Heart right ventricle (tissue), 16 donors: Measurements from ENCODE around the gene NRIP1. TPM values are rescaled to one million over a fixed set of nuclear protein-coding genes. Genes with fewer than 3 reads are reported as not detected.
"Not testable (repeated sequence)": the region's sequence is repeated elsewhere in the genome, so short reads cannot be mapped to it uniquely, and the experiment has no call there.

ENCODE experiments used
- ATAC-seq, 8 donors: fragments of 200-7000 bp; cut with Tn5 transposase; one replicate each; pipeline ENCODE4 v1.9.1; 2020; ENCODE audit warnings: mild to moderate bottlenecking in 8 of 8, moderate library complexity in 8 of 8, moderate number of reproducible peaks in 1 of 8
- DNase-seq, 2 donors: peaks; one replicate each; pipeline ENCODE4 v3.0.0-alpha.2; 2020
- H3K27ac ChIP-seq, 10 donors: fragments of 200-600 bp; sonication (generic) in 2 of 10; one replicate each; pipeline versions ENCODE4 v1.5.0 to v1.8.0; 2020 to 2022; ENCODE audit warnings: mild to moderate bottlenecking in 3 of 10
- H3K27me3 ChIP-seq, 7 donors: fragments of 200-600 bp; one replicate each; pipeline ENCODE4 v1.8.0; 2021 to 2022; ENCODE audit warnings: mild to moderate bottlenecking in 2 of 7
- H3K36me3 ChIP-seq, 9 donors: fragments of 200-600 bp; sonication (generic) in 1 of 9; one replicate each; pipeline versions ENCODE4 v1.5.0 to v1.8.0; 2020 to 2022; ENCODE audit warnings: mild to moderate bottlenecking in 2 of 9
- H3K4me1 ChIP-seq, 9 donors: fragments of 200-600 bp; sonication (generic) in 1 of 9; one replicate each; pipeline versions ENCODE4 v1.5.0 to v1.8.0; 2020 to 2022; ENCODE audit warnings: mild to moderate bottlenecking in 4 of 9
- H3K4me3 ChIP-seq, 10 donors: fragments of 200-600 bp; sonication (generic) in 2 of 10; one replicate each; pipeline versions ENCODE4 v1.5.0 to v1.8.0; 2020 to 2022; ENCODE audit warnings: mild to moderate bottlenecking in 7 of 10, moderate library complexity in 2 of 10
- H3K9me3 ChIP-seq, 11 donors: fragments of 200-600 bp in 10 of 11; sonication (generic) in 2 of 11; one replicate each; pipeline versions ENCODE4 v1.5.0 to v1.8.0; 2013 to 2022; ENCODE audit warnings: mild to moderate bottlenecking in 2 of 11, control low read depth in 1 of 11, moderate library complexity in 1 of 11
- WGBS, 2 donors: extraction: QIAGEN DNeasy Blood & Tissue Kit; methylation state at CpG; one replicate each; pipeline ENCODE4 v1.1.7; 2013; ENCODE audit warnings: inconsistent platforms in 1 of 2; 5-methylcytosine and 5-hydroxymethylcytosine counted together
- intact Hi-C, 10 donors: fragments of 100-400 bp; cut with DNase I; formaldehyde crosslinking; loops; one replicate each; pipeline versions ENCODE4 v1.11.1 to v1.14.2; 2022
- polyA plus RNA-seq, 2 donors: library from polyadenylated mRNA; stranded (reverse); fragments of 200-250 nt; gene quantifications; one replicate each; pipeline ENCODE4 v1.2.3, GENCODE V29; 2013
- total RNA-seq, 10 donors: library from RNA; stranded (reverse); fragmentation: NEBNext Ultra II Directional in 3 of 10; extraction: Animal tissue kit (Norgen Biotek cat#: 25700) in 3 of 10; gene quantifications; one replicate each; pipeline versions ENCODE4 v1.2.1 to v1.2.4, GENCODE V29; 2021 to 2023
- TF ChIP-seq, protein P1 (sequence below), 9 donors: fragments of 200-600 bp; sonication (generic) in 2 of 9; IDR thresholded peaks; one replicate each; pipeline versions ENCODE4 v1.5.0 to v1.8.0; 2021 to 2022; ENCODE audit warnings: antibody characterized with exemption in 9 of 9, mild to moderate bottlenecking in 5 of 9, moderate library complexity in 1 of 9
- donor health status: Arrhythmogenic right ventricular cardiomyopathy.
- donor health status: ischemic (EF 13 %, LVEDD 7.1; RV severe dilation, severe dysfunction).
- donor health status: healthy with polysubstance abuse.
- donor health status: DM: no; HTN: yes; CAD: no.
- donor health status: DM: no; HTN: no; CAD: no.
- donor health status: ischemic (EF 25% LVEDD 6.9; RV normal size, moderate dysfunction).
- donor health status: ischemic (EF 25% LVEDD 5.7; RV mildly dilated, moderate dysfunction).
- donor health status: healthy.
- donor health status: DM: yes; HTN: yes; CAD: no.
- donor health status: Ischemic cardiomyopathy.
- donor health status: ischemic (EF 35%, LVEDD 5.7; RV mildly dilated, moderate dysfunction).
- donor health status: nonischemic (EF 11% LVEDD 7.7; RV severe dilation, severe dysfunction).
- donor health status: DM: yes; HTN: yes; CAD: no.
- donor health status: PGD.
- donor health status: ischemic (EF 29% LVEDD 5.4; RV normal size, mild dysfunction).
- donor health status: nonischemic (EF 23%, LVEDD 6.1; RV moderate dilation, normal function).

Gene NRIP1
- total and polyA plus RNA-seq, 12 donors: 3.2 to 40.3 (median 17.4) TPM

DNA sequence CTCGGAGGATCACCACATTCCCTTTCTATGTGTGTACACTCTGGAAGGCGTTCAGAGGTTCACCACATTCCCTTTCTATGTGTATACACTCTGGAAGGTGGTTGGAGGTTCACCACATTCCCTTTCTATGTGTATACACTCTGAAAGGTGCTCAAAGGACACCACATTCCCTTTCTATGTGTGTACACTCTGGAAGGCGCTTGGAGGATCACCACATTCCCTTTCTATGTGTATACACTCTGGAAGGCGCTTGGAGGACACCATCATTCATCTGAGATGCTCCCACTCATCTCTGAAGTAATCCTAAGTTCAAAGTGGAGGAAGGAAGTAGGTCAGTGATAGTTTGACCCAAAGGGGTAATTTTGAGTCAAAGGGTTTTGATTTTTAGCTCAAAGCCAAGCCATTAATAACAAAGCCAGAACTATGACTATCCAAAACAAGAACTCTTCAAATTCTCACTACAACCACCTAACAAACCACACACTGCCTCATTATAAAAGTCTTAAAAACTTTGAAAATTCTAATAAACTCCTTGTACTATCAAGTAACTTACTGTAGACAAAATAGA lies 32.9 kb downstream of the NRIP1 start:
- 96 to 100% methylated on average over 2 of the region's 4 CpGs for WGBS, 2 donors

DNA sequence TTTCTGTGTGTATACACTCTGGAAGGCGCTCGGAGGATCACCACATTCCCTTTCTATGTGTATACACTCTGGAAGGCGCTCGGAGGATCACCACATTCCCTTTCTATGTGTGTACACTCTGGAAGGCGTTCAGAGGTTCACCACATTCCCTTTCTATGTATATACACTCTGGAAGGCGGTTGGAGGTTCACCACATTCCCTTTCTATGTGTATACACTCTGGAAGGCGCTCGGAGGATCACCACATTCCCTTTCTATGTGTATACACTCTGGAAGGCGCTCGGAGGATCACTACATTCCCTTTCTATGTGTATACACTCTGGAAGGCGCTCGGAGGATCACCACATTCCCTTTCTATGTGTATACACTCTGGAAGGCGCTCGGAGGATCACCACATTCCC lies 33.4 kb downstream of the NRIP1 start:
- H3K36me3 ChIP-seq, DNase-seq, ATAC-seq, H3K27ac ChIP-seq, H3K27me3 ChIP-seq, intact Hi-C loops, H3K4me3 ChIP-seq, H3K9me3 ChIP-seq: not testable (repeated sequence)
- 88% methylated on average over 11 of the region's 14 CpGs for WGBS, 2 donors
- peaks cover 0 to 42% (median 20%) of the 10 kb centered on the region in 9 donors for H3K4me1 ChIP-seq

More for the DNA sequence above, 32.9 kb downstream of the NRIP1 start:
- no peak for ATAC-seq
- H3K4me1 ChIP-seq: peaks cover 0 to 44% (median 20%) of the 10 kb centered on the region in 9 donors
- intact Hi-C loops: no loop called here
- no peak for DNase-seq
- H3K27ac ChIP-seq: no peak overlapping the region
- no peaks in the 10 kb centered on the region for H3K27me3 ChIP-seq
- H3K9me3 ChIP-seq: no peaks in the 10 kb centered on the region
- TF ChIP-seq, protein P1, sequence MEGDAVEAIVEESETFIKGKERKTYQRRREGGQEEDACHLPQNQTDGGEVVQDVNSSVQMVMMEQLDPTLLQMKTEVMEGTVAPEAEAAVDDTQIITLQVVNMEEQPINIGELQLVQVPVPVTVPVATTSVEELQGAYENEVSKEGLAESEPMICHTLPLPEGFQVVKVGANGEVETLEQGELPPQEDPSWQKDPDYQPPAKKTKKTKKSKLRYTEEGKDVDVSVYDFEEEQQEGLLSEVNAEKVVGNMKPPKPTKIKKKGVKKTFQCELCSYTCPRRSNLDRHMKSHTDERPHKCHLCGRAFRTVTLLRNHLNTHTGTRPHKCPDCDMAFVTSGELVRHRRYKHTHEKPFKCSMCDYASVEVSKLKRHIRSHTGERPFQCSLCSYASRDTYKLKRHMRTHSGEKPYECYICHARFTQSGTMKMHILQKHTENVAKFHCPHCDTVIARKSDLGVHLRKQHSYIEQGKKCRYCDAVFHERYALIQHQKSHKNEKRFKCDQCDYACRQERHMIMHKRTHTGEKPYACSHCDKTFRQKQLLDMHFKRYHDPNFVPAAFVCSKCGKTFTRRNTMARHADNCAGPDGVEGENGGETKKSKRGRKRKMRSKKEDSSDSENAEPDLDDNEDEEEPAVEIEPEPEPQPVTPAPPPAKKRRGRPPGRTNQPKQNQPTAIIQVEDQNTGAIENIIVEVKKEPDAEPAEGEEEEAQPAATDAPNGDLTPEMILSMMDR (IDR thresholded peaks at IDR 0.05): no peak
- no peaks in the 10 kb centered on the region for H3K36me3 ChIP-seq
- no peak overlapping the region for H3K4me3 ChIP-seq

DNA sequence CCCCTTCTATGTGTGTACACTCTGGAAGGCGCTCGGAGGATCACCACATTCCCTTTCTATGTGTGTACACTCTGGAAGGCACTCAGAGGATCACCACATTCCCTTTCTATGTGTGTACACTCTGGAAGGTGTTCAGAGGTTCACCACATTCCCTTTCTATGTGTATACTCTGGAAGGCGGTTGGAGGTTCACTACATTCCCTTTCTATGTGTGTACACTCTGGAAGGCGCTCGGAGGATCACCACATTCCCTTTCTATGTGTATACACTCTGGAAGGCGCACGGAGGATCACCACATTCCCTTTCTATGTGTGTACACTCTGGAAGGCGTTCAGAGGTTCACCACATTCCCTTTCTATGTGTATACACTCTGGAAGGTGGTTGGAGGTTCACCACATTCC lies 33.9 kb downstream of the NRIP1 start:
- DNase-seq, intact Hi-C loops, H3K27ac ChIP-seq, ATAC-seq, H3K9me3 ChIP-seq, H3K36me3 ChIP-seq, H3K27me3 ChIP-seq, H3K4me3 ChIP-seq: not testable (repeated sequence)
- 98% methylated on average over 8 of the region's 8 CpGs for WGBS, 2 donors
- H3K4me1 ChIP-seq: peaks cover 0 to 37% (median 20%) of the 10 kb centered on the region in 9 donors

DNA sequence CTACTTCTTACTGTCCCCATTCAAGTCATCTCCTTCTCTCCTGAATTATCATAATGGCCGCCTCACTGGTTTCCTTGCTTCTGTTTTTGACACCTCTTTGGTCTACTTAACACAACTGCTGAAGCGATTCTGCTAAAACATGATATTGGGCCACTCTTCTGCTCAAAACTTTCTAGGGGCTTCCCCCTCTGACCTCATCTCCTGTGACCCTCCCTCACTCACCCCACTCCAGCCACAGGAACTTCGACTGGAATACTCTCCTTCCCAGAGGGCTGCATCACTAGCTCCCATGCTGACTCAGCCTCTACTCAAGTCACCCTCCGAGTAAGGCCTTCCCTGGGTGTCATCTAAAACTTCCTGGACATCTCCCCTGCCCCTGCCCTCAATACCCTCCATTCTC lies 35.7 kb downstream of the NRIP1 start:
- intact Hi-C loops: no loop called here

DNA sequence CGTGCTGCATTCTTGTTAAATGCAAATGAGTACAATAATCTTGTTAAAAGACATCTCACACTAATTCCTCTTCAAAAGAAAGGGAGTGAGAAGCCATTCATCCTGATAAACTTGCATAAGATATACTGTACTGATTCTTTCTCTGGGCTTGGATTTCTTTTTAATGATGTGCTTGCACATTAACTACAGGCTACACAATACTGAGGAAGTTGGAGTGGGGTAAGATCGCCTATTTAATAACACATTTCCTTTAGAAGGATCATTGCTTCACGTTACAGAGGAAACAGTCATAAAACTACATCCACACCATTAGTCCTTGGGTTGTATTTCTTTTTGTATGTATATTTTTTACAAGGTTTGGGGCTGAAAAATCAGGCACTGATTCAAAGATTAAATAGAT lies 36.6 kb downstream of the NRIP1 start:
- no peaks in the 10 kb centered on the region for H3K27me3 ChIP-seq
- 68 to 74% methylated on average over 3 of the region's 3 CpGs for WGBS, 2 donors
- no peak for DNase-seq
- H3K9me3 ChIP-seq: no peaks in the 10 kb centered on the region
- no peak overlapping the region for H3K27ac ChIP-seq
- H3K4me1 ChIP-seq: peaks cover 0 to 18% (median 5%) of the 10 kb centered on the region in 9 donors
- no peak overlapping the region for H3K4me3 ChIP-seq
- TF ChIP-seq, protein P1 (IDR thresholded peaks at IDR 0.05): no peak
- H3K36me3 ChIP-seq: no peaks in the 10 kb centered on the region
- intact Hi-C loops: no loop called here
- no peak for ATAC-seq

More for the DNA sequence above, 35.7 kb downstream of the NRIP1 start:
- no peak for ATAC-seq
- TF ChIP-seq, protein P1 (IDR thresholded peaks at IDR 0.05): no peak
- DNase-seq: no peak
- WGBS, 2 donors: 80 to 81% methylated on average over 4 of the region's 4 CpGs
- no peak overlapping the region for H3K4me3 ChIP-seq
- H3K4me1 ChIP-seq: peaks cover 0 to 22% (median 10%) of the 10 kb centered on the region in 9 donors
- H3K27me3 ChIP-seq: no peaks in the 10 kb centered on the region
- no peaks in the 10 kb centered on the region for H3K36me3 ChIP-seq
- H3K9me3 ChIP-seq: no peaks in the 10 kb centered on the region
- no peak overlapping the region for H3K27ac ChIP-seq
